SU-DHL-6 (cell line): ENCODE measurements around the gene TMEM40.

Experiments
- H2AFZ ChIP-seq: fragments of 200-600 bp; sonication (generic); 2 replicates; pipeline ENCODE4 v1.6.1; 2014; ENCODE audit warnings: low read depth, mild to moderate bottlenecking, moderate library complexity, mixed read lengths, antibody characterized with exemption, low read length; ENCODE audit not compliant: severe bottlenecking
- H3F3A ChIP-seq: fragments of 200-600 bp; shearing (Covaris generic); 2 replicates; pipeline ENCODE4 v1.6.0; 2016; ENCODE audit warnings: antibody characterized with exemption, mild to moderate bottlenecking; ENCODE audit not compliant: insufficient read depth
- H3K27ac ChIP-seq: fragments of 200-600 bp; sonication (generic); 2 replicates; pipeline ENCODE4 v1.5.1; 2016; ENCODE audit warnings: low read depth, mild to moderate bottlenecking, low read length, moderate library complexity, mixed read lengths
- H3K27me3 ChIP-seq: fragments of 200-600 bp; sonication (generic), shearing (Covaris generic); 2 replicates; pipeline ENCODE4 v1.6.0; 2014; ENCODE audit warnings: mild to moderate bottlenecking, low read length
- H3K36me3 ChIP-seq: fragments of 200-600 bp; sonication (generic); 2 replicates; pipeline ENCODE4 v1.6.1; 2014; ENCODE audit warnings: mild to moderate bottlenecking, low read length, mixed read lengths
- H3K4me2 ChIP-seq: fragments of 300-600, 200-600 bp; shearing (Covaris generic), sonication (generic); 2 replicates; pipeline ENCODE4 v1.6.0; 2014; ENCODE audit warnings: low read length, low read depth, mild to moderate bottlenecking; ENCODE audit not compliant: poor library complexity, severe bottlenecking
- H3K4me3 ChIP-seq: fragments of 200-600 bp; sonication (generic); 2 replicates; pipeline ENCODE4 v1.5.1; 2014; ENCODE audit warnings: antibody characterized with exemption, low read length, mild to moderate bottlenecking, mixed read lengths; ENCODE audit not compliant: insufficient read depth, poor library complexity, severe bottlenecking
- H3K79me2 ChIP-seq: fragments of 200-600 bp; sonication (generic); 2 replicates; pipeline ENCODE4 v1.6.1; 2014; ENCODE audit warnings: mild to moderate bottlenecking, low read length, moderate library complexity; ENCODE audit not compliant: insufficient read depth
- H3K9ac ChIP-seq: fragments of 200-600 bp; sonication (generic); 2 replicates; pipeline ENCODE4 v1.7.0; 2014; ENCODE audit warnings: mild to moderate bottlenecking, low read length
- H3K9me2 ChIP-seq: fragments of 200-600 bp; sonication (generic); replicated peaks from 2 replicates; pipeline ENCODE4 v1.6.1; 2014; ENCODE audit warnings: low read length; ENCODE audit not compliant: insufficient read depth
- H3K9me3 ChIP-seq: fragments of 200-600 bp; sonication (generic); 2 replicates; pipeline ENCODE4 v1.6.1; 2014; ENCODE audit warnings: low read length, mixed read lengths; ENCODE audit not compliant: insufficient read depth
- H4K20me1 ChIP-seq: fragments of 200-600 bp; sonication (generic); 2 replicates; pipeline ENCODE4 v1.6.1; 2014; ENCODE audit warnings: low read depth, mild to moderate bottlenecking, antibody characterized with exemption, low read length, moderate library complexity, mixed read lengths
- CTCF ChIP-seq: fragments of 200-600 bp; sonication (generic); IDR thresholded peaks from one replicate; pipeline ENCODE4 v1.5.1; 2017; ENCODE audit warnings: antibody characterized with exemption, mild to moderate bottlenecking, low read length, moderate library complexity; ENCODE audit not compliant: insufficient read depth, poor library complexity, severe bottlenecking
- EZH2phosphoT487 ChIP-seq: fragments of 200-600 bp; sonication (generic), shearing (Covaris generic); conservative IDR thresholded peaks from 2 replicates; pipeline ENCODE4 v1.6.1; 2018; ENCODE audit warnings: mild to moderate bottlenecking, antibody characterized with exemption, low read length, moderate library complexity, mixed read lengths

TMEM40 gene

DNA sequence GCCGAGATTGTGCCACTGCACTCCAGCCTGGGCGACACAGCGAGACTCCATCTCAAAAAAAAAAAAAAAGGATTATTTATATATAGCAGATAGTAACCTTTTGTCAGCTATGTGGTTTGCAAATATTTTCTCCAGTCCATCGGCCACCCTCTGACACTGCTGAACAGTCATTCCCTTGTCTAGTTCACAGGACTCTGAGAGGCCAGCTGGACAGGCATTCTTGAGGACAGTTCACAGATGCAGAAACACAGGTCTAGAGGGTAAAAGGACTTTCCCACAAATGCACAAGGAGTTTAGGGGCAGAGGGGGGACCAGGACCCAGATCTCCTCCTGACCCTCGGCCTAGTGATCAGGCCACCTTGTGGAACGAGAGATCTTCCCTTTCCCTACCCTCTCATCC lies 7.5 kb upstream of the TMEM40 start:
- Histone ChIP-seq H3K36me3 (no peaks in the 10 kb centered on the region), H2AFZ (no peak overlapping the region), H3K79me2 (no peaks in the 10 kb centered on the region), H3K4me2 (no peak overlapping the region), H3K9ac (no peak overlapping the region), H3K27me3 (no peaks in the 10 kb centered on the region), H3K9me2 (no peaks in the 10 kb centered on the region), H3K9me3 (no peaks in the 10 kb centered on the region), H3K27ac (no peak overlapping the region), H4K20me1 (no peaks in the 10 kb centered on the region), H3K4me3 (no peak overlapping the region), H3F3A (no peaks in the 10 kb centered on the region)
- TF ChIP-seq EZH2phosphoT487 (no peak), CTCF (no peak)

- Histone ChIP-seq H3F3A (no peaks in the 10 kb centered on the region), H3K36me3 (no peaks in the 10 kb centered on the region), H4K20me1 (no peaks in the 10 kb centered on the region), H3K4me3 (no peak overlapping the region), H3K9ac (no peak overlapping the region), H3K9me2 (no peaks in the 10 kb centered on the region), H3K79me2 (no peaks in the 10 kb centered on the region), H3K9me3 (no peaks in the 10 kb centered on the region), H3K27ac (no peak overlapping the region), H3K27me3 (no peaks in the 10 kb centered on the region), H3K4me2 (no peak overlapping the region), H2AFZ (no peak overlapping the region)
- TF ChIP-seq CTCF (no peak), EZH2phosphoT487 (no peak)
Observed at GRCh38 chr3:12764171-12764776, 5.2 kb upstream of the TMEM40 start.

DNA sequence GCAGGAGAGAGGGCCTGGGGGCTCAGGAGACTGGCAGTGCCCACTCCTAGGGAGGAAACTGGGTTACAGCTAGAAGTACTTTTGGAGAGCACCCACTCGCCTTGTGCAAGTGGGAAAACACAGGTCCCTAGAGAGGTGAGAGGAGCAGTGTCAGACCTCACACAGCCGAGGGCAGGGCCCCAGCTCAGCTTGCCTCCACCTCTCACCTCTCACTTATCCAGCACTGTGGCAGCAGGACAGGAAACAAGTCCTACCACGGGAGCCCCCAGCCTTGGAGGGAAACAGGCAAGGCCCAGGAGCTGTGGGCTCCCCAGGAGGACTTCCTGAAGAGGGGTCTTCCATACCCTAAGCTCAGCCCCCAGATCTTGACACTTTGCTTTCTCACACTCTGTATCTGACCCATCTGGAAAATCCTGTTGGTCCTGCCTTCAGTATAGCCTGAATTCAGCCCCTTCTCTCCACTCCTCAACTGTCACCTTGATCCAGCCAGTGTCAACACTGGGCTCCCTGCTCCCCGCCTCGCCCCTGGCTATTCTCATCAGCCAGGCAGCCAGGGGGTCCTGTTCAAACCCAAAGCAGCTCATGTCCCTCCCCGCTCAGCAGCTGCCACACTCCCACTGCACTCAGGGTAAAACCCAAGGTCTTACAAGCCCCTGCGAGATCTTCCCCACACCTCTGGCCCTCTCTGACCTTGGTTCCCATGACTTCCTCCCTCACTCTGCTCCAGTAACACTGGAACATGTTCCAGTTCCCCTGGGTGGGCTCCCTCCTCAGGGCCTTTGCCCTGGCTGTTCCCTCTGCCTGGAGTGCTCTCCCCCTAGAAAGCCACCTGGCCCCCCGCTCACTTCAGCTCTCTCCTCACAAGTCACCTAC lies 870 bp upstream of the TMEM40 start:
- H3K27ac ChIP-seq = no peak overlapping the region
- no peaks in the 10 kb centered on the region for H3K79me2 ChIP-seq
- no peaks in the 10 kb centered on the region for H3F3A ChIP-seq
- H3K4me3 ChIP-seq = no peak overlapping the region
- H3K9ac ChIP-seq = no peak overlapping the region
- H3K4me2 ChIP-seq = no peak overlapping the region
- no peaks in the 10 kb centered on the region for H3K27me3 ChIP-seq
- H4K20me1 ChIP-seq = no peaks in the 10 kb centered on the region
- no peaks in the 10 kb centered on the region for H3K36me3 ChIP-seq
- H3K9me2 ChIP-seq = no peaks in the 10 kb centered on the region
- H3K9me3 ChIP-seq = no peaks in the 10 kb centered on the region
- TF ChIP-seq CTCF (no peak), EZH2phosphoT487 (no peak)
- H2AFZ ChIP-seq = no peak overlapping the region
